Iris pigment epithelial cell (primary cell): ENCODE measurements around the gene BMP8A.
"Not testable (repeated sequence)": the region's sequence is repeated elsewhere in the genome, so short reads cannot be mapped to it uniquely, and the experiment has no call there.

Source experiments
- DNase-seq: peaks from one replicate; pipeline ENCODE4 v3.0.0-alpha.2; 2011; ENCODE audit warnings: low read depth

BMP8A gene

GRCh38 chr1:39507230-39507928 lies 15.9 kb downstream of the BMP8A start:
- DNase-seq: no peak

GRCh38 chr1:39508266-39508665 lies 16.8 kb downstream of the BMP8A start:
- DNase-seq: no peak

GRCh38 chr1:39508857-39509305 lies 17.4 kb downstream of the BMP8A start:
- peak; percentile 74 for DNase-seq

GRCh38 chr1:39509360-39510009 lies 18.0 kb downstream of the BMP8A start:
- peak; percentile 69 for DNase-seq

GRCh38 chr1:39510570-39511186 lies 19.2 kb downstream of the BMP8A start:
- not testable (repeated sequence) for DNase-seq

GRCh38 chr1:39511477-39511876 lies 20.0 kb downstream of the BMP8A start:
- DNase-seq: not testable (repeated sequence)

GRCh38 chr1:39512234-39512847 lies 20.9 kb downstream of the BMP8A start:
- not testable (repeated sequence) for DNase-seq

- not testable (repeated sequence) for DNase-seq
Observed at GRCh38 chr1:39514710-39515124, 23.3 kb downstream of the BMP8A start.

- peak; percentile 31 for DNase-seq
Observed at GRCh38 chr1:39515131-39516086, 24.0 kb downstream of the BMP8A start.

- not testable (repeated sequence) for DNase-seq
Observed at GRCh38 chr1:39516841-39517240, 25.4 kb downstream of the BMP8A start.

GRCh38 chr1:39517936-39518335 lies 26.5 kb downstream of the BMP8A start:
- DNase-seq: not testable (repeated sequence)

- DNase-seq: not testable (repeated sequence)
Observed at GRCh38 chr1:39519376-39519775, 27.9 kb downstream of the BMP8A start.

GRCh38 chr1:39522221-39522620 lies 30.8 kb downstream of the BMP8A start:
- not testable (repeated sequence) for DNase-seq

- no peak for DNase-seq
Observed at GRCh38 chr1:39522661-39523567, 31.5 kb downstream of the BMP8A start.

- DNase-seq: no peak
Observed at GRCh38 chr1:39524171-39524570, 32.7 kb downstream of the BMP8A start.

GRCh38 chr1:39524591-39525365 lies 33.3 kb downstream of the BMP8A start:
- DNase-seq: no peak

GRCh38 chr1:39525366-39526165 lies 34.1 kb downstream of the BMP8A start:
- DNase-seq: no peak

- DNase-seq: no peak
Observed at GRCh38 chr1:39526466-39527189, 35.2 kb downstream of the BMP8A start.
